HG02588 (cell line): ENCODE data around the gene ATOH1.

Experiments
- ATAC-seq: cut with Tn5 transposase; IDR thresholded peaks from one replicate; pipeline ENCODE4 v1.9.1; 2021; ENCODE audit warnings: mild to moderate bottlenecking, moderate library complexity; ENCODE audit not compliant: unreplicated experiment

ATOH1 gene

GRCh38 chr4:93834249-93835066 is 5.9 kb downstream of the ATOH1 start:
- no peak for ATAC-seq

- no peak for ATAC-seq
These were observed 7.4 kb downstream of the ATOH1 start for GRCh38 chr4:93835929-93836328.

GRCh38 chr4:93839704-93840103 is 11.2 kb downstream of the ATOH1 start:
- no peak for ATAC-seq

- no peak for ATAC-seq
These were observed 13.3 kb downstream of the ATOH1 start for GRCh38 chr4:93841803-93842345.

GRCh38 chr4:93842601-93843252 is 14.2 kb downstream of the ATOH1 start:
- peak; percentile 76 for ATAC-seq

GRCh38 chr4:93843772-93844171 is 15.2 kb downstream of the ATOH1 start:
- no peak for ATAC-seq

GRCh38 chr4:93852680-93853079 is 24.1 kb downstream of the ATOH1 start:
- no peak for ATAC-seq

- ATAC-seq, result no peak
These were observed 27.4 kb downstream of the ATOH1 start for GRCh38 chr4:93855926-93856325.

- ATAC-seq, result no peak
These were observed 37.1 kb downstream of the ATOH1 start for GRCh38 chr4:93865650-93866049.

- ATAC-seq, result no peak
These were observed 39.0 kb downstream of the ATOH1 start for GRCh38 chr4:93867416-93868001.

- no peak for ATAC-seq
These were observed 42.4 kb downstream of the ATOH1 start for GRCh38 chr4:93870876-93871458.

GRCh38 chr4:93876754-93877153 is 48.2 kb downstream of the ATOH1 start:
- no peak for ATAC-seq

GRCh38 chr4:93878566-93878965 is 50.0 kb downstream of the ATOH1 start:
- no peak for ATAC-seq

- peak; percentile 94 for ATAC-seq
These were observed 51.4 kb downstream of the ATOH1 start for GRCh38 chr4:93879919-93880318.
